Renal cortical epithelial cell (primary cell): ENCODE measurements around the gene P2RX2. TPM values are rescaled to one million over a fixed set of nuclear protein-coding genes. Genes with fewer than 3 reads are reported as not detected.
"Not testable (repeated sequence)": the region's sequence is repeated elsewhere in the genome, so short reads cannot be mapped to it uniquely, and the experiment has no call there.

Source experiments
- DNase-seq: peaks from one replicate; pipeline ENCODE4 v3.0.0-alpha.2; 2011; ENCODE audit warnings: low read depth
- total RNA-seq: library from RNA; depleted of rRNA; stranded (reverse); fragments of >200 nt; gene quantifications from 2 replicates; pipeline ENCODE4 v1.2.3, GENCODE V29; 2014

P2RX2 gene
- total RNA-seq, 1 donor from 2014 or later, result not detected

DNA sequence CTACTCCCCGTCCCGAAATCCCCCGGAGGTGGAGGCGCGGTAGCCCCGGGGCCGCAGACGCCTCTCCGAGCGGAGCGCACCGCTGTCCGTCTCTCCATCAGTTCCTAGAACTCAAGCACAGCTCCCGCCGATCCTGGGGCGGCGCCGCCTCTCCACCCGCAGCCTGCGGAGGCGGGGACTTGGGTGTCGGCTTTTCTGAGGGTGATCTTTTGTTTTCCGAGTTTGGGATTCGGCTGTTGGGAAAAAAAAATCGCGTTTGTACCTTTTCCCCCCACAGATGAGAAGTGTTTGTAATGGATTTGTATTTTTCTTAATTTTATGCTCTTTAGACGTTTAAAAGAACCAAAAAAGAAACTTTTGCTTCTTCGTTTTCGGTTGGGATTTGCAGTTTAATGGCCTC lies 34.8 kb upstream of the P2RX2 start:
- DNase-seq, result no peak

DNA sequence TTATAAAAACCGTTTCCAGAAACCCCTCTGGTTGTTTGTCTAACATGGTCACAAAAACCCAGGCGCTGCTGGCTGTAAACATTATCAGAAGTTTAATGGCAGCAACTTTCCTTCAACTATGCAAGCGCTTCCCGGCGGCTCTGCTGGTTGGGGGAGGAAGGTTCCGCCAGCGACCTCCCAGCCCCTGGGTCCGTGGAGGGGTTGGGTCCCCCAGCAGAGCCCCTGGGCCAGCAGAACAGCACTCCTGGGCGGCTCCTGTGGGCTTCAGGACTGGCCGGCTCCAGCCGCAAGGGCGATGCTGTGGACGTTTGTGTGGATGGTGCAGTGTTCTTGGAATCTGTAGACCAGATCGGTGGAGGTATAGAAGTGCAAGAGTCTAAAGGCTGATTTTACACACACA lies 34.1 kb upstream of the P2RX2 start:
- DNase-seq, result no peak

DNA sequence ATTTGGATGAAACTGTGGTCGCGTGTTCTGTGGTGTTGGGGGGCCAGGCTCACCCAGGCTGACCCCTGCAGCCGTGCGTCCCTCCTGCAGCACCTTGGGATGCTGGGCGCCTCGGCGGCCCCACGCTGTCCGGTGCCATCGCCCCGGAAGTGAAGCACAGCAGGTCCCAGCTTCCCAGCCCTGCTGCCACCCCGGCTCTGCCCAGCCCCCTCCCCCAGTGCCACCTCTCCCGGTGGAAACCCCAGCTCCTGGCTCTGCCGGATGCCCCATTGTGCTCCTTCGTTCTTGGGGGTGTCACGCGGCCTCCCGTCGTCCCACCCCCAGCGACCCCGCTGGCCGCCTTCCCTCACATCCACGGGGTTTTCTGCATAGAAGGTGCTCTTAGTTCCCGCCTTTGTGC lies 33.4 kb upstream of the P2RX2 start:
- no peak for DNase-seq

- DNase-seq, result no peak
Measured at GRCh38 chr12:132586929-132587328, 31.6 kb upstream of the P2RX2 start.

GRCh38 chr12:132587781-132588180 lies 30.8 kb upstream of the P2RX2 start:
- DNase-seq, result no peak

GRCh38 chr12:132588319-132588718 lies 30.3 kb upstream of the P2RX2 start:
- no peak for DNase-seq

- no peak for DNase-seq
Measured at GRCh38 chr12:132588821-132589669, 29.5 kb upstream of the P2RX2 start.

DNA sequence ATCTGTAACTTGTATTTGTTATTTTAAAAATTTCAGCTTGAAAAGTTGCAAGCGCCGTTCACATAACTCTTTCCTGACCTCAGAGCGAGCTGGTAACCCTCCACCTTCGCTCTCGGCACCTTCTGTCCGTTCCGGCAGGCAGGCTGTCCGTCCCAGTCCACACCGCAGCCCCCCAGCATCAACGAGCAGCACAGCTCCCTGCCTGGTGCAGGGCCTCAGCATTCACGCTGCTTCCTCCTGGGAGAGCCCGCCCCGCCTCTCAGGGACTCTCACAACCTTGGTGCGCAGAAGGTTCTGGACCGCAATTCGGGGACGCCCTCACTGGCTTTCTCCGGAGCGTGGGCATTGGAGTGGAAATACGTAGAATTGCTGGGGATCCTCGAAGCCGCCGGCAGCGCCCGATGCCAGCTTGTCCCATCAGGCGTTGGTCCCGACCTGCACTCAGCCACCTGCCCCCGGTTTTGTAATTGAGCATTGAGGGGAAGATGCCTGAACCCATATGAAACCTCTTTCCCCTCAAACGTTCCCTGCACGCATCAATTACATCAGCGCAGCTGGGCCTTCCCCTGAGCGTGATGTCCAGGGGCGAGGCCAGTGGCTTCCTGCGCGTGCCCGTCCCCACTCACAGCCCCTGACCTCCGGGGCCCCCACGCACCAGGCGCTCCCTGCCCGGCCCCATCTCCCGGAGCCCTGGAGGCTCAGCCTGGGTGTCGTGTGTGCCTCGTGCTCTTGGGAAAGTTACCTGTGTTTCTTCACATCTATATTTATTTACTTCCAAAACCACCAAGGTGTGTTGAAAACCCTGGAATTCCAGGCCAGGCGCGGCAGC lies 27.3 kb upstream of the P2RX2 start:
- no peak for DNase-seq

- no peak for DNase-seq
Measured at GRCh38 chr12:132592282-132592970, 26.1 kb upstream of the P2RX2 start.

DNA sequence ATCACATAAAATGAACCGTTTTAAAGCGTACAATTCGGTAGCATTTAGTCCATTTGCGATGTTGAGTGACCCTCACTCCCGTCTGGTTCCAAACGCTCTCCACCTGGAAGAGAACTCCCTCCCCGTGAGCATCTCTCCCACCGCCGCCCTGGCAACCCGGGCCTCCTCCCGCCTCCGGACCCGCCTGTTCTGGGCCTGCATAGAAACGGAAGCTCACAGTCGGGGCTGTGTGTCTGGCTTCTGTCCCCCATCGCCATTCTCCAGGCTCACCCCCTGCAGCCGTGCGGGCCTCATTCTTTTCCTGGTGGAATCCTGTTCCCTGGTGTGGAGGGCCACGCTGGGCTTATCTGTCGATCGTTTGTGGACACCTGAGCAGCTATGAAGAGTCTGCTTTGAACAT lies 25.5 kb upstream of the P2RX2 start:
- no peak for DNase-seq

DNA sequence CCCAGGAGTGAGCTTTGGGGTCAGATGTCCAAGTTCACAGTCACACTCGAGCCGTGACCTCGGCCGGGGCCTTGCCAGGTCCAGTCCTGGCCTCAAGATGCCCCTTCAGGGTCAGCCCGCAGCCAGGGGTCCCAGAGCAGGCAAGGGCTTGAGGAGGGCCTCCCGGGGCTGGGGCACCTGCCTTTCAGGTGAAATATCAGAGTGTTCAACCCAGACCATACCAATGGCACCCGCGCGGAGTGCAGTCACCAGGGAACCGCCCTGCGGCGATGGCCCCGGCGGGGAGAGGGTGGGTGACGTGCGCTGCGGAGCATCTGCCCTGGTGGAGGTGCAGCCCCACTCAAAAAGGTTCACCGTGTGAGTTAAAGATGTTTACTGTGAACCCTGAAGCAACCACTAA lies 25.1 kb upstream of the P2RX2 start:
- DNase-seq, result no peak

DNA sequence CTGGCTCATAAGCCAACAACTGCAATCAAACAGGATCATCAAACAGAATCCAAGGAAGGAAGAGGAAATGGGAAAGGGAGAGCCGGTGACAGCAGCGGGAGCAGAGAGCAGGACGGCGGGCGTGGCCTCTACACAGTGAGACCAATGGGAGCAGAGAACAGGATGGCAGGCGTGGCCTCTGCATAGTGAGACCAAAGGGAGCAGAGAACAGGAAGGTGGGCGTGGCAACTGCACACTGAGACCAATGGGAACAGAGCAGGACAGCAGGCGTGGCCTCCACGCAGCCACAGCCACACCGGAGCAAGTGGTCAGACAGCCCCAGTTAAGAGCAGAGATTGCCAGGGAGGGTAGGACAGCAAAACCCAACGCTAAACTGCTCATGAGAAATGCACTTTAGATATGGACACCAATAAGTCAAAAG lies 24.6 kb upstream of the P2RX2 start:
- DNase-seq, result peak; percentile 96

DNA sequence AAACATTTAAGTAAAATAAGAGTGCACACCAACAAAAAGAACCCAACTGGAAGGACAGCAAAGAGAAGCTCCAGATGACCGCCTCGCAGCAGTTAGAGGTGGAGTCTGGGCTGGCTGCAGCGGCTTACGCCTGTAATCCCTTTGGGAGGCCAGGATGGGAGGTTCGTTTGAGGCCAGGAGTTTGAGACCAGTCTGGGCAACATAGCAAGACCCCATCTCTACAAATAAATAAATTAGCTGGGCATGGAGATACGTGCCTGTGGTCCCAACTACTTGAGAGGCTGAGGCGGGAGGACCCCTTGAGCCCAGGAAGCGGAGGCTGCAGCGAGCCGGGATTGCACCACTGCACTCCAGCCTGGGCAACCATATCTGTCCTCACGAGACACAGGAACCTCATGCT lies 23.4 kb upstream of the P2RX2 start:
- no peak for DNase-seq

- no peak for DNase-seq
Measured at GRCh38 chr12:132596016-132596415, 22.6 kb upstream of the P2RX2 start.

GRCh38 chr12:132597333-132598316 lies 21.0 kb upstream of the P2RX2 start:
- no peak for DNase-seq

- not testable (repeated sequence) for DNase-seq
Measured at GRCh38 chr12:132599502-132599901, 19.1 kb upstream of the P2RX2 start.

DNA sequence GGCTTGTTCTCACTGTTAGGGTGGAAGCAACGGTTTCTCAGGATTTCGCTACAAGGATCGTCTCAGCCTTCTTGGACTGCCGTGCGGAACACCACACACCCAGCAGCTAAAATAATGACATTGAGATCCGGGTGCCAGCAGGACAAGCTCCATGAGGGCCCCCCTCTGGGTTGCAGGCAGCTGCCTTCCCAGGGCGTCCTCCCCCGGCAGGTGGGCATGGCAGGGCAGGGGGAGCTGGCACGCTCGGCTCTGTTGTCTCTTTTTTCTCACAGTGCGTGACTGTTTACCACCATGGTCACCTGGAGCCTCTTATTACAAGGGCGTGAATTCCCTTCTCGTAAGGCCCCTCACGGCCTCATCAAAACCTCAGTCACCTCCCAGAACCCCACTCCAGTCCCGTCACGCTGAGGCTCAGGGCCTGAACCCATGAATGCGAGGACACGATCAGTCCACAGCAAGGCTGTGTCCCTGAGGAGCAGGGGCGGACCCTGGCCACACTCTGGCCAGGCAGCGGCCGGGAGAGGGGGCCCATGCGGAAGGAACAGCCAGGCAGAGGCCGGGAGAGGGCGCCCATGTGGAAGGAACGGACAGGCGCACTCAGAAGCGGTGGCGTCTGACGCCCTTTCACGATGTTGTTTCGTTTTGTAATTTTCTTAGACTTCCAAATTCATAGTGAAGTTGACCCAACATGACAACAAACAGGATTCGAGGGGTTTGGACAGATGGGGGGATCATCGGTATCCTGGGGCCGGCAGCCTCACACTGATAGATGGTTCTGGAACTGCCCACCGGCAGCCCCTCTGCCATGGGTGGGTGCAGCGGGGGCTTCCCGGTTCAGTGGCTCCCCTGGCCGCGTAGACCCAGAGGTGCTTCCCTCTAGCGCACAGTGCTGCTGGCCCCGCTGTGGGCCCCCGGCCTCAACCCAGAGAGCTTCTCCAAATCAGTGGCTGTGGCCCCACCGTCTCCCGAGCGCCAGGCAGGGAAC lies 18.2 kb upstream of the P2RX2 start:
- peak; percentile 40 for DNase-seq

- no peak for DNase-seq
Measured at GRCh38 chr12:132601171-132601883, 17.2 kb upstream of the P2RX2 start.

DNA sequence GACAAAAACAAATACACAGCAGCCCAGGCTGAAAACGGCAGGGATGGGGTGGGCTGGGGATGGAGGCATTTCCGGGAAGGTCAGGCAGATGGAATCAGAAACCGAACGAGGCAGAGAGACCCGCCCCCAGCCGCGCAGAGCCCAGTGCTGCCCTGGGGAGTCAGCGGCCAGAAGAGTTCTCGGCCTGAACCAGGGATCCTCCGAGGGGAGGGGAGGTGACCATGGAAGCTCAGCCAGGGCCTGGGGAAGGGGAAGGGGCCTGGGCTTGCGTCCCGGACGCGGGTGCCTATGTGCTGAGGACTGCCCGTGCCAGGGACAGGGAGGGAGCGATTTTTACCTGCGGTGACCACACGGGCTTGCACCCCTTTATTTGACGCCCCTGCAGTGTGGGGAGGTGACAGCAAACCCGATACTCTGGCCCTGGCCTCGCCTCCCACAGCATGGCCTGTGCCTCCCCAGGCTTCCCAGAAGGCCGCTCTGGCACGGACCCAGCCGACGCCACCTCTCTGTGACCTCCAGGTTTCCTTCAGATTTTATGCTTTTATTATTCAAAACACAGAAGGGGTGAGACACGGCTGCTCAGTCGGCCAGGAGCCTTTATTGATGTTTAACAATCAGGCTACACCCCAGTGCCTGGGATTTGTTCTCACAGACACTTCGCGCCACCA lies 15.9 kb upstream of the P2RX2 start:
- DNase-seq, result peak; percentile 72
